Activated naive CD4-positive, alpha-beta T cell treated with anti-CD3 and anti-CD28 coated beads, Interleukin-2, amount 10 ng/mL, durations not matched to agents 7 days and 5 days (primary cell): ENCODE data around the gene TMTC4.
"Not testable (repeated sequence)": the region's sequence is repeated elsewhere in the genome, so short reads cannot be mapped to it uniquely, and the experiment has no call there.

Source experiments
- CTCF ChIA-PET: fragments of 350-600 bp; sonication (Branson Sonifier 250); formaldehyde crosslinking; loops from one replicate; lab custom pipeline; 2021; ENCODE audit warnings: antibody characterized with exemption; lab: Charles Lee
- DNase-seq: peaks from one replicate; pipeline ENCODE4 v3.0.0-alpha.2; 2020
- H3K27ac Mint-ChIP-seq: one replicate; pipeline ENCODE4 v1.8.0; 2021; ENCODE audit warnings: mild to moderate bottlenecking, moderate library complexity, mixed read lengths
- H3K27me3 Mint-ChIP-seq: one replicate; pipeline ENCODE4 v1.8.0; 2021; ENCODE audit warnings: mild to moderate bottlenecking, mixed read lengths
- H3K36me3 Mint-ChIP-seq: one replicate; pipeline ENCODE4 v1.8.0; 2021; ENCODE audit warnings: mixed read lengths
- H3K4me1 Mint-ChIP-seq: one replicate; pipeline ENCODE4 v1.8.0; 2021; ENCODE audit warnings: mixed read lengths
- H3K4me3 Mint-ChIP-seq: one replicate; pipeline ENCODE4 v1.8.0; 2021; ENCODE audit warnings: mild to moderate bottlenecking, moderate library complexity, mixed read lengths
- H3K9me3 Mint-ChIP-seq: one replicate; pipeline ENCODE4 v1.8.0; 2021; ENCODE audit warnings: mixed read lengths

The TMTC4 gene

DNA sequence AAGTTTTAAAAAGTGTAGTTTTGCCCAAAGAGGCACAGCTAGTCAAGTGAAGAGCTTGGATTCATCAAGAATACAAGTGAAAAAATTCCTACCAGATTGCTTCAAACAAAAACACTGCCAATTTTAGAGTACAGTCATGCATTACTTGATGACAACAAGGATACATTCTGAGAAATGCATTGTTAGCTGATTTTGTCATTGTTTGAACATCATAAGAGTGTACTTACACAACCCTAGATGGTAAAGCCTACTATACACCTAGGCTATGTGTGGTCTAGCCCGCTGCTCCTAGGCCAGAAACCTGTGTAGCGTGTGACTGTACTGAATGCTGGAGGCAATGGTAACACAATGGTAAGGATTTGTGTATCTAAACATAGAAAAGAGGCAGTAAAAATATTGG, 41.1 kb downstream of the TMTC4 start:
- CTCF ChIA-PET = interaction anchor here (1.3 kb wide), 1 partner anchor 61 kb away, joined by 5 read pairs; no protein-coding TSS in a partner anchor
- no peak overlapping the region for H3K4me3 Mint-ChIP-seq
- no peaks in the 10 kb centered on the region for H3K27me3 Mint-ChIP-seq
- H3K4me1 Mint-ChIP-seq = no peaks in the 10 kb centered on the region
- DNase-seq = no peak
- peaks cover 51% of the 10 kb centered on the region for H3K36me3 Mint-ChIP-seq
- H3K9me3 Mint-ChIP-seq = no peaks in the 10 kb centered on the region
- no peak overlapping the region for H3K27ac Mint-ChIP-seq

GRCh38 chr13:100630555-100630954, 44.0 kb downstream of the TMTC4 start:
- H3K9me3 Mint-ChIP-seq = no peaks in the 10 kb centered on the region
- no peaks in the 10 kb centered on the region for H3K27me3 Mint-ChIP-seq
- H3K4me3 Mint-ChIP-seq = no peak overlapping the region
- no peak for DNase-seq
- H3K4me1 Mint-ChIP-seq = no peaks in the 10 kb centered on the region
- H3K36me3 Mint-ChIP-seq = peaks cover 54% of the 10 kb centered on the region
- H3K27ac Mint-ChIP-seq = no peak overlapping the region
- CTCF ChIA-PET = interaction anchor here (0.8 to 1.1 kb wide), 2 partner anchors 9 to 56 kb away, joined by 3 to 6 read pairs; no protein-coding TSS in a partner anchor

DNA sequence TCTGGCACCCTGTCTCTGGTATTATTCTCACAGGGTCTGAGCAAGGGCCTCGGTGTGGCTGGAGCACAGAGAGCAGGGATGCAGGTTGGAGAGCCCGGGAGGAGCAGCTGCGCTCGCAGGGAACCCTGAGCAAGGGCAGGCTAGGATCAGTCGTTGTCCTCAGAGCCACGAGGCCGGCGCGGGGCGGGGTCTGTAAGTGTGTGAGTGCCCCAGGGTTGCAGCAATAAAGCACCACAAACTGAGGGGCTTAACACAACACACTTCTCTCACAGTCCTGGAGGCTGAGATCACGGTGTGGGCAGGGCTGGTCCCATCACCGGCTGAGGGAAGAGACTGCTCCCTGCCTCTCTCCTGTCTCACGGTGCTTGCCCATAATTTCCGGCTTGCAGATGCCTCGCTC, 47.5 kb downstream of the TMTC4 start:
- Mint-ChIP-seq H3K27ac (no peak overlapping the region), H3K36me3 (peaks cover 65% of the 10 kb centered on the region), H3K27me3 (no peaks in the 10 kb centered on the region), H3K9me3 (no peaks in the 10 kb centered on the region), H3K4me1 (no peaks in the 10 kb centered on the region), H3K4me3 (no peak overlapping the region)
- CTCF ChIA-PET = no interaction called here
- no peak for DNase-seq

- H3K4me1 Mint-ChIP-seq = peaks cover 3% of the 10 kb centered on the region
- no peak for DNase-seq
- H3K9me3 Mint-ChIP-seq = peaks cover 4% of the 10 kb centered on the region
- H3K27me3 Mint-ChIP-seq = no peaks in the 10 kb centered on the region
- no peak overlapping the region for H3K27ac Mint-ChIP-seq
- no peak overlapping the region for H3K4me3 Mint-ChIP-seq
- CTCF ChIA-PET = interaction anchor here (0.9 kb wide), 1 partner anchor 53 kb away, joined by 4 read pairs; no protein-coding TSS in a partner anchor
- H3K36me3 Mint-ChIP-seq = peaks cover 75% of the 10 kb centered on the region
Measured at GRCh38 chr13:100625447-100625846, 49.1 kb downstream of the TMTC4 start.

GRCh38 chr13:100620792-100621191, 53.8 kb downstream of the TMTC4 start:
- CTCF ChIA-PET = no interaction called here

DNA sequence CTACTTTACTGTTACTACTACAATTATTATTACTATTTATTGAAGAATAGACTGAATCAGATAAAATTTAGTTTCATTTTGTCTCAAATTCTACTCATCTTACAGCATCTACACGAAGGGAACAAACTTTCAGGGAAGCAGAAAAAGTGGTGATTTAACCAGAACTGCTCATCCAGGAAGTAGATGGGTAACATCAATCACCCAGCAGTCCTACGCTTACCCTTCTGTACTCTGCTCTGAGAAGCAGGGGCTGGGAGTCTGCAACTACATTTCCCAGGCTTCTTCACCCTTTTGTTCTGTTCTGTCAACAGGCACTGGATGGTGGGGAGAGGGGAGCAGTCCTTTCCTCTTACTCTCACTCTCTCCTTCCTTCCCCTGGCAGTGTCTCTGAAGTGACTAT, 54.7 kb downstream of the TMTC4 start:
- DNase-seq = no peak
- Mint-ChIP-seq H3K27me3 (no peaks in the 10 kb centered on the region), H3K36me3 (peaks cover 44% of the 10 kb centered on the region), H3K27ac (peak overlapping the region; percentile 4), H3K9me3 (peaks cover 8% of the 10 kb centered on the region), H3K4me3 (no peak overlapping the region), H3K4me1 (peaks cover 12% of the 10 kb centered on the region)
- CTCF ChIA-PET = no interaction called here

More at GRCh38 chr13:100620792-100621191, 53.8 kb downstream of the TMTC4 start:
- H3K4me3 Mint-ChIP-seq = no peak overlapping the region
- peaks cover 8% of the 10 kb centered on the region for H3K9me3 Mint-ChIP-seq
- no peak overlapping the region for H3K27ac Mint-ChIP-seq
- H3K27me3 Mint-ChIP-seq = no peaks in the 10 kb centered on the region
- DNase-seq = no peak
- H3K4me1 Mint-ChIP-seq = peaks cover 12% of the 10 kb centered on the region
- H3K36me3 Mint-ChIP-seq = peaks cover 53% of the 10 kb centered on the region

- DNase-seq, H3K27ac Mint-ChIP-seq, H3K27me3 Mint-ChIP-seq, H3K4me3 Mint-ChIP-seq, CTCF ChIA-PET, H3K9me3 Mint-ChIP-seq: not testable (repeated sequence)
- peaks cover 12% of the 10 kb centered on the region for H3K4me1 Mint-ChIP-seq
- peaks cover 38% of the 10 kb centered on the region for H3K36me3 Mint-ChIP-seq
Measured at GRCh38 chr13:100618897-100619296, 55.7 kb downstream of the TMTC4 start.

DNA sequence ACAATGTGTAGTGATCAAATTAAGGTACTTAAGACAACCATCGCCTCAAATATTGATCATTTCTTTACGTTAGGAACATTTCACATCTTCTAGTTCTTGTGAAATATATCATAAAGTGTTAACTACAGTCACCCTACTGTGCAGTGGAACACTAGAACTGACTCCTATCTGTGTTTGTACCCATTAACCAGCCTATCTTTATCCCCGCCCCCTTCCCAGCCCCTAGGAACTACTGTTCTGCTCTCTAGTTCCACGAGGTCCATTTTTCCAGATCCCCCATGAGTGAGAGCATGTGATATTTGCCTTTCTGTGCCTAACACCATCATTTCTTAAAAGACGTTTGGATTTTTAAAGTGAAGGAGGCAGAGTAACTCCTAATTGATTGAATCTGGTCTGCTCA, 61.6 kb downstream of the TMTC4 start:
- Mint-ChIP-seq H3K4me1 (peaks cover 35% of the 10 kb centered on the region), H3K4me3 (no peak overlapping the region), H3K36me3 (peaks cover 40% of the 10 kb centered on the region), H3K9me3 (peaks cover 4% of the 10 kb centered on the region), H3K27me3 (no peaks in the 10 kb centered on the region), H3K27ac (no peak overlapping the region)
- CTCF ChIA-PET = interaction anchor here (0.8 kb wide), 1 partner anchor 25 kb away, joined by 3 read pairs; no protein-coding TSS in a partner anchor
- DNase-seq = no peak

- no peak for DNase-seq
- Mint-ChIP-seq H3K36me3 (peaks cover 50% of the 10 kb centered on the region), H3K4me3 (no peak overlapping the region), H3K27ac (peak overlapping the region; percentile 7), H3K9me3 (peaks cover 6% of the 10 kb centered on the region), H3K4me1 (peaks cover 37% of the 10 kb centered on the region), H3K27me3 (no peaks in the 10 kb centered on the region)
- CTCF ChIA-PET = interaction anchor here (0.8 kb wide), 1 partner anchor 24 kb away, joined by 3 read pairs; no protein-coding TSS in a partner anchor
Measured at GRCh38 chr13:100611678-100612492, 62.7 kb downstream of the TMTC4 start.

- Mint-ChIP-seq H3K36me3 (peaks cover 58% of the 10 kb centered on the region), H3K4me1 (peaks cover 37% of the 10 kb centered on the region), H3K4me3 (no peak overlapping the region), H3K27ac (peak overlapping the region; percentile 60), H3K9me3 (peaks cover 5% of the 10 kb centered on the region), H3K27me3 (no peaks in the 10 kb centered on the region)
- DNase-seq = no peak
- CTCF ChIA-PET = no interaction called here
Measured at GRCh38 chr13:100610391-100611347, 63.9 kb downstream of the TMTC4 start.

GRCh38 chr13:100608906-100609305, 65.7 kb downstream of the TMTC4 start:
- Mint-ChIP-seq H3K27ac (peak overlapping the region; percentile 85), H3K36me3 (peaks cover 67% of the 10 kb centered on the region)

GRCh38 chr13:100608489-100608888, 66.1 kb downstream of the TMTC4 start:
- Mint-ChIP-seq H3K4me1 (peaks cover 37% of the 10 kb centered on the region), H3K27ac (peak overlapping the region; percentile 85), H3K9me3 (peaks cover 5% of the 10 kb centered on the region), H3K36me3 (peaks cover 72% of the 10 kb centered on the region), H3K27me3 (no peaks in the 10 kb centered on the region), H3K4me3 (no peak overlapping the region)
- DNase-seq = no peak
- CTCF ChIA-PET = interaction anchor here (1.4 kb wide), 1 partner anchor 19 kb away, joined by 6 read pairs; the partner anchor contains the start of gene GGACT

More at GRCh38 chr13:100608906-100609305, 65.7 kb downstream of the TMTC4 start:
- Mint-ChIP-seq H3K4me3 (no peak overlapping the region), H3K4me1 (peaks cover 37% of the 10 kb centered on the region), H3K9me3 (peaks cover 5% of the 10 kb centered on the region), H3K27me3 (no peaks in the 10 kb centered on the region)
- DNase-seq = peak; percentile 57
- CTCF ChIA-PET = interaction anchor here (0.8 to 1.4 kb wide), 2 partner anchors 9 to 20 kb away, joined by 3 to 6 read pairs; partner anchors contain the start of gene GGACT

DNA sequence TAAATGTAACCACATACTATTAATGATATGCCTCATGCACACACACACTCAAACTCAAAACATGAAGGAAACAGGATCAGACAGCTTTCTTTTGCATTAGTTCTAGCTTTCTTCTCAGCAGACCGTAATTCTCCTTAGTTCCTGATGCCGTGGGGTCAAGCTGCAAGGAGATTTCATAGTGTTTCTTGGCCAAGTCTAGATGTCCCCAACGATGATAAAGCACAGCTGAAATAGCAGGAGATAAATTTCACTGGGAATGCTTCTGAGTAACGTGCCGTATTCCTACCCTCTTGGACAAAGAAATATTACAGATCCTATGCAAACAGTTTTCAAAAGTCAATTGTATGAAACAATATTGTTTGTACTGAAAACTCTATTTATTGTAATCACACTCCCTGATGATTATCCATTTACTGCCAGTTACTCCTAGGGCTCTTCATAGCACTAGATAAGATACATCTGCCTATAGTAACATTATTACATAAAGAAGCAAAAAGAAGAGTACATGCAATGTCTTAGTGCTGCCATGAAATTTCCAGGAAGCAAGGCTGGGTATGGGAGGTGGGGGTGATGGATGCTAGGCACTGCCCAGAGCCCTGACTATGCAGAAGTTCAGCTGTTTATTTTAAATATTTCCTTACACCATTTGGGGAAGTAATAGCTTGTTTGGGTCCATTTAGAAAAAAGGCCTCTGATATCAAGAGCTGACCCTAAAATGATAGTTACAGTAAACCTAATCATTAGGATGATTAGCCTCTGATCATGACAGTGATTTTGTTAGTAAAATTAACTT, 69.5 kb downstream of the TMTC4 start:
- no peak overlapping the region for H3K27ac Mint-ChIP-seq
- peaks cover 60% of the 10 kb centered on the region for H3K36me3 Mint-ChIP-seq

More for the DNA sequence above, 69.5 kb downstream of the TMTC4 start:
- CTCF ChIA-PET = interaction anchor here (0.5 to 1.2 kb wide), 3 partner anchors 10 to 32 kb away, joined by 3 read pairs; no protein-coding TSS in a partner anchor
- Mint-ChIP-seq H3K4me3 (no peak overlapping the region), H3K4me1 (peaks cover 22% of the 10 kb centered on the region), H3K27me3 (no peaks in the 10 kb centered on the region), H3K9me3 (peaks cover 5% of the 10 kb centered on the region)
- DNase-seq = no peak
